HUDEP-2 (cell line): Measurements from ENCODE around the gene CNKSR2.
A peak's percentile ranks its signal among the peaks of the same experiment; 100 is the strongest.

Experiments used
- DNase-seq, 76 experiments: peaks; one replicate each; lab custom pipeline; 2025; ENCODE audit not compliant: unreplicated experiment in 76 of 76; lab: John Stamatoyannopoulos, UW

The CNKSR2 gene

GRCh38 chrX:21374163-21374993 is at the start of gene CNKSR2:
Gene CNKSR2, plus strand, starts transcription at chrX:21374418. Its CDS starts 480 bp downstream, at chrX:21374898.
- DNase-seq: peak in 73 of 76 experiments; percentile 2 to 75 (median 47)

- no peak for DNase-seq
Measured at GRCh38 chrX:21354725-21355124, 19.5 kb upstream of the CNKSR2 start.

GRCh38 chrX:21355831-21356230 is 18.4 kb upstream of the CNKSR2 start:
- no peak for DNase-seq

GRCh38 chrX:21369613-21370012 is 4.6 kb upstream of the CNKSR2 start:
- no peak for DNase-seq

GRCh38 chrX:21373001-21373400 is 1.2 kb upstream of the CNKSR2 start:
- peak in 14 of 76 experiments; percentile 0 to 23 (median 2) for DNase-seq

- peak in 41 of 76 experiments; percentile 0 to 36 (median 6) for DNase-seq
Measured at GRCh38 chrX:21373637-21374162, 518 bp upstream of the CNKSR2 start.

- DNase-seq: peak in 3 of 76 experiments; percentile 0 to 13 (median 0)
Measured at GRCh38 chrX:21374994-21375707, 933 bp downstream of the CNKSR2 start.

GRCh38 chrX:21375708-21376009 is 1.4 kb downstream of the CNKSR2 start:
- peak in 1 of 76 experiments; percentile 2 for DNase-seq

GRCh38 chrX:21376636-21377035 is 2.4 kb downstream of the CNKSR2 start:
- no peak for DNase-seq

GRCh38 chrX:21379991-21380390 is 5.8 kb downstream of the CNKSR2 start:
- DNase-seq: no peak

- peak in 2 of 76 experiments; percentile 0 for DNase-seq
Measured at GRCh38 chrX:21382715-21383114, 8.5 kb downstream of the CNKSR2 start.

GRCh38 chrX:21383546-21383945 is 9.3 kb downstream of the CNKSR2 start:
- no peak for DNase-seq

GRCh38 chrX:21384178-21384577 is 10.0 kb downstream of the CNKSR2 start:
- DNase-seq: no peak

- DNase-seq: no peak
Measured at GRCh38 chrX:21394792-21395191, 20.6 kb downstream of the CNKSR2 start.

- peak in 18 of 76 experiments; percentile 0 to 64 (median 4) for DNase-seq
Measured at GRCh38 chrX:21398426-21398825, 24.2 kb downstream of the CNKSR2 start.

- no peak for DNase-seq
Measured at GRCh38 chrX:21400408-21401121, 26.3 kb downstream of the CNKSR2 start.

- no peak for DNase-seq
Measured at GRCh38 chrX:21408307-21408706, 34.1 kb downstream of the CNKSR2 start.

GRCh38 chrX:21408788-21409187 is 34.6 kb downstream of the CNKSR2 start:
- no peak for DNase-seq

GRCh38 chrX:21412029-21412428 is 37.8 kb downstream of the CNKSR2 start:
- no peak for DNase-seq

GRCh38 chrX:21412883-21413282 is 38.7 kb downstream of the CNKSR2 start:
- no peak for DNase-seq

- DNase-seq: no peak
Measured at GRCh38 chrX:21427086-21427485, 52.9 kb downstream of the CNKSR2 start.
